ENCODE results near the gene DAAM2. TPM values are rescaled to one million over a fixed set of nuclear protein-coding genes. Genes with fewer than 3 reads are reported as not detected.

DAAM2 gene
- total and polyA plus RNA-seq, 9 donors = 25.8 to 39.9 (median 35.2) TPM

DNA sequence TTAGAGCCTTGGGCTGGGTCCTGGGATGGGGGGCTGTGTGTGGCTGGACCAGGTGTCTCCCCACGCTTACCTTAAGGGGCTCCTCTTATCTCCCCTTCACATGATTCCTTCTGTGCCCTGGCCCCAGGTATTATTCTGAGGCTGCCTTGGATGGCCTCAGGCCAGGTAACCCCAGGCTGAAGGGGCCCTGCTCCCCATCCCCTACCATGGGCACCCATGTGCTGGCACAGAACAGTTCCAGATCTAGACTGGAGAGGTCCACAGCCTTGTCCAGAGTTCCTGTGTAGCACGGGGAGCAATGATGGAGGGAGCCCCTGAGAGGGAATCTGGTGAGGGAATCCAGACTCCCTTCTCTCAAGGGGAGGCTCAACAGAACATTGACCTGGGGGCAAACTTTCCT is 110.0 kb downstream of the DAAM2 start:
- 86% methylated on average over 1 of the region's 2 CpGs for WGBS (ENCODE audit: insufficient coverage)
- Histone ChIP-seq H3K27ac (ENCODE audit: low read length) (no peak overlapping the region), H3K36me3 (ENCODE audit: control insufficient read depth, insufficient read depth, low read length) (peaks cover 79% of the 10 kb centered on the region), H3K4me1 (ENCODE audit: control insufficient read depth, insufficient read depth, low read length) (no peaks in the 10 kb centered on the region), H3K4me3 (ENCODE audit: low read length) (no peak overlapping the region), H3K27me3 (ENCODE audit: control insufficient read depth, insufficient read depth, low read length) (no peaks in the 10 kb centered on the region), H3K9me3 (replicated peaks; ENCODE audit: control insufficient read depth, low read depth, low read length) (no peaks in the 10 kb centered on the region)
- no peak for DNase-seq

DNA sequence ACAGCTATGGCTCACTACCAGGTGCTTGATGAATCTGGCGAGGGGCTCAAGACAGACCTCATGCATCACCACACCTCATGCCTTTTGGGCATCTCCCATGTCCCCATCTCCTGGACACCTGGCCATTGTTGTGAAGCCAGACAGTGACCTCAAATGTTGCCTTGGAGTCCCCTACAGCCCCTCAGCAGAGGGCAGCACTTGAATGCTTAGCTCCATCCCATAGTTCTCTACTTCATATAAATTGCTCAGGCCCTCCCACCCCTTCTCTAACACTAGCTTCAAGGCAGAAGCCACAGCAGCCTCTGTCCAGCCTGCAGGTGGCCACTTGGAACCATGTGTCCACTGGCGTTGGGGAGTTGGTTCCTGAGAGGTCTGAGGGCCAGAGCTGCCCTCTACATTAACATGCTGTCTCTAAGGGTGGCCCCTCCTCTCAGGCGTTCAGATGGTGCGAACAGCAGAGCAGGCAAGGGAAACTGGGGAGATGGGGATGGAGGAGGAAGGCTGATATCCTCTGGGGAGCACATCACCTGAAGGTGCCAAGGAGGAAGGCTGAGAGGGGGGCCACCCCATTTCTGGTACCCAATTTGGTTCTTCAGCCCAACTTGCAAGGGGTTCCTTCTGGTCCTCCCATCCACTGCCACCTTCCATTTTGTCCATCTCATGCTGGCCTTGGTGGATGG is 110.8 kb downstream of the DAAM2 start:
- H3K4me3 ChIP-seq (ENCODE audit: low read length) = no peak overlapping the region
- H3K36me3 ChIP-seq (ENCODE audit: control insufficient read depth, insufficient read depth, low read length) = peaks cover 71% of the 10 kb centered on the region
- no peak overlapping the region for H3K27ac ChIP-seq (ENCODE audit: low read length)
- no peaks in the 10 kb centered on the region for H3K27me3 ChIP-seq (ENCODE audit: control insufficient read depth, insufficient read depth, low read length)
- 100% methylated on average over 1 of the region's 4 CpGs for WGBS (ENCODE audit: insufficient coverage)
- H3K4me1 ChIP-seq (ENCODE audit: control insufficient read depth, insufficient read depth, low read length) = no peaks in the 10 kb centered on the region
- no peaks in the 10 kb centered on the region for H3K9me3 ChIP-seq (replicated peaks; ENCODE audit: control insufficient read depth, low read depth, low read length)
- DNase-seq = no peak

DNA sequence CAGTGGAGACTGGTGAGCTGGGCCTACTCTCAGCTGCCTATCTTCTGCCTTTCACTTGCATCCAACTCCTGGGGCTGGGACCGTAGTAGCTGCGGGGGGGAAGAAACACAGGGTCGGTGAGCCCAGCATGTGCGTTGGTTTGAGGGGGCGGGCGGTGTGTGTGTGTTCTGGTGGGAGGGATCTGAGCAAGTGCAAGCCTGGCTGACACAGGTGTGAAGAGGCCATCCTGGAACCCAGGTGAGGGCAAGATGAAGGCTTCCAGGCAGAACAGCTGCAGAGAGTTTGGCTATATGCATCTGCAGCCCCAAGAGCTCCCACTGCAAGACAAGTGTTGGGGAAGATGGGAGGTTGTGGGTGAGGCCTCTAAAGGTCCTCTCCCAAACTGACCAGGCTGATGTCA is 111.5 kb downstream of the DAAM2 start:
- H3K9me3 ChIP-seq (replicated peaks; ENCODE audit: control insufficient read depth, low read depth, low read length) = no peaks in the 10 kb centered on the region
- WGBS (ENCODE audit: insufficient coverage) = 94% methylated on average over 3 of the region's 6 CpGs
- no peak overlapping the region for H3K27ac ChIP-seq (ENCODE audit: low read length)
- no peak for DNase-seq
- H3K27me3 ChIP-seq (ENCODE audit: control insufficient read depth, insufficient read depth, low read length) = no peaks in the 10 kb centered on the region
- no peak overlapping the region for H3K4me3 ChIP-seq (ENCODE audit: low read length)
- H3K36me3 ChIP-seq (ENCODE audit: control insufficient read depth, insufficient read depth, low read length) = peaks cover 66% of the 10 kb centered on the region
- no peaks in the 10 kb centered on the region for H3K4me1 ChIP-seq (ENCODE audit: control insufficient read depth, insufficient read depth, low read length)

DNA sequence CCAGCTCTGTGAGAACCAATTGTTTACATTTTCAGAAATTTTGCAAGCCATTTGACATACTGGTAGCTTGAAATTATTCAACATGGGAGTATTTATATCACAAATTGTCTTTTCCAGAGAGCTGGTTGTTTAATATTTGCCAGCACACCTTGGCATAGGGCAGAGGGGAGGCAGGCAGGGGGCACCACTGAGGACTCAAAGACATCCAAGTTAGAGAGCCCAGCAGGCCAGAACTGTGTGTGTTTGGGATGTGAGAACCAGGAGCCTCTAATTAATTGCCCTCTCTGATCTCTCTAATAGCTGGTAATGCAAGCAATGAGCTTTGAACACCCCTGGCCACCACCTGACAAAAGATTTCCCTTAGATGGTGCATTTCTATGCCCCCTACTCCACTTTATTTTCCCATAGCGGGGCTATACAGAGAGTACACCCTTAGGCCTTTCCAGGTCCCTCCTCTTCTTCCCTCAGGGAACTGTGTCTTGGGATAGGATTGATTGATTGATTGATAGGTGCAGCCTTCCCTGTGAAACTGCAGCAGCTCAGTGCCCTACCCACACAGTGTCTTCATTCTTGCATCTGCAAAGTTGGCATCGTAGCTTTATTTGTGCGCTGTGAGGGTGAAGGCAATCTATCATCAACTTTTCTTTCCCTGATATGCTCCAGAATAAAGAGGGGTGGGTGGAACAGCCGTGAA is 112.9 kb downstream of the DAAM2 start:
- Histone ChIP-seq H3K9me3 (replicated peaks; ENCODE audit: control insufficient read depth, low read depth, low read length) (no peaks in the 10 kb centered on the region), H3K36me3 (ENCODE audit: control insufficient read depth, insufficient read depth, low read length) (peaks cover 52% of the 10 kb centered on the region), H3K27me3 (ENCODE audit: control insufficient read depth, insufficient read depth, low read length) (no peaks in the 10 kb centered on the region), H3K4me1 (ENCODE audit: control insufficient read depth, insufficient read depth, low read length) (no peaks in the 10 kb centered on the region), H3K4me3 (ENCODE audit: low read length) (no peak overlapping the region), H3K27ac (ENCODE audit: low read length) (no peak overlapping the region)
- 30% methylated on average over 1 of the region's 4 CpGs for WGBS (ENCODE audit: insufficient coverage)
- DNase-seq = no peak

DNA sequence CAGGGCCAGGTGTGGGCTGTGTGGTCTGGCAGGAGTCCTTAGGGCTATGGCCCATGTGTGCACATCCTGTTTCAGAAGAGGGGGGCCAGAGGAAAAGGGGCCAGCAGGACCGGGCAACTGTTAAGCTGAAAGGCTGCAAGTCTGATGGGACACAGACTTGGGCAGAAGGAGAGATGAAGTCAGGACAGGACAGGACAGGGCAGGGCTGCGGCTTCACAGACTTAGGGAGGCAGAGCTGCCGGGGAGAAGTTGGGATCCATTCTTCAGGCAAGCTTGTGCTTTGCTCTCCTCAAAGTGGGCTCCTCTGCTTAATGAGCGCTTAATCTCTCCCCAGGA is 113.4 kb downstream of the DAAM2 start:
- Histone ChIP-seq H3K4me1 (ENCODE audit: control insufficient read depth, insufficient read depth, low read length) (no peaks in the 10 kb centered on the region), H3K9me3 (replicated peaks; ENCODE audit: control insufficient read depth, low read depth, low read length) (no peaks in the 10 kb centered on the region), H3K36me3 (ENCODE audit: control insufficient read depth, insufficient read depth, low read length) (peaks cover 49% of the 10 kb centered on the region), H3K27ac (ENCODE audit: low read length) (no peak overlapping the region), H3K4me3 (ENCODE audit: low read length) (no peak overlapping the region), H3K27me3 (ENCODE audit: control insufficient read depth, insufficient read depth, low read length) (no peaks in the 10 kb centered on the region)
- 61% methylated on average over 4 of the region's 4 CpGs for WGBS (ENCODE audit: insufficient coverage)
- no peak for DNase-seq

DNA sequence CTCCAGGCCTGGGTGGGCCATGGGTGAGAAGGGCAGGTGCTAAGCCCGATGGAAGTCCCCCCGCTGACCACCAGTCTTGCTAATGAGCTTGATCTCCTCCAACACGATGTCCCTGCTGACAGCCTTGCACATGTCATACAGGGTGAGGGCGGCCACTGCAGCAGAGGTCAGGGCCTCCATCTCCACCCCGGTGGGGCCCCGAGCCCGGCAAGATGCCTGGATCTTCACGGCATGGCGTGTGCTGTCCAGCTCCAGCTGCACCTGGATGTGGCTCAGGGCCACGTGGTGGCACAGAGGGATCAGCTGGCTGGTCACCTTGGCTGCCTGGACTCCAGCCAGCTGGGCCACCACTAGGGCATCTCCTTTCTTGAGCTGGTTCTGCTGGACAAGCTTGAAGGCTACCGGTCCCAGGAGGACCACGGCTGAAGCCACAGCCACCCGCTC is 114.2 kb downstream of the DAAM2 start:
- Histone ChIP-seq H3K9me3 (replicated peaks; ENCODE audit: control insufficient read depth, low read depth, low read length) (no peaks in the 10 kb centered on the region), H3K36me3 (ENCODE audit: control insufficient read depth, insufficient read depth, low read length) (peaks cover 43% of the 10 kb centered on the region), H3K27me3 (ENCODE audit: control insufficient read depth, insufficient read depth, low read length) (no peaks in the 10 kb centered on the region), H3K27ac (ENCODE audit: low read length) (no peak overlapping the region), H3K4me1 (ENCODE audit: control insufficient read depth, insufficient read depth, low read length) (no peaks in the 10 kb centered on the region), H3K4me3 (ENCODE audit: low read length) (no peak overlapping the region)
- DNase-seq = no peak
- WGBS (ENCODE audit: insufficient coverage) = 60% methylated on average over 10 of the region's 13 CpGs

DNA sequence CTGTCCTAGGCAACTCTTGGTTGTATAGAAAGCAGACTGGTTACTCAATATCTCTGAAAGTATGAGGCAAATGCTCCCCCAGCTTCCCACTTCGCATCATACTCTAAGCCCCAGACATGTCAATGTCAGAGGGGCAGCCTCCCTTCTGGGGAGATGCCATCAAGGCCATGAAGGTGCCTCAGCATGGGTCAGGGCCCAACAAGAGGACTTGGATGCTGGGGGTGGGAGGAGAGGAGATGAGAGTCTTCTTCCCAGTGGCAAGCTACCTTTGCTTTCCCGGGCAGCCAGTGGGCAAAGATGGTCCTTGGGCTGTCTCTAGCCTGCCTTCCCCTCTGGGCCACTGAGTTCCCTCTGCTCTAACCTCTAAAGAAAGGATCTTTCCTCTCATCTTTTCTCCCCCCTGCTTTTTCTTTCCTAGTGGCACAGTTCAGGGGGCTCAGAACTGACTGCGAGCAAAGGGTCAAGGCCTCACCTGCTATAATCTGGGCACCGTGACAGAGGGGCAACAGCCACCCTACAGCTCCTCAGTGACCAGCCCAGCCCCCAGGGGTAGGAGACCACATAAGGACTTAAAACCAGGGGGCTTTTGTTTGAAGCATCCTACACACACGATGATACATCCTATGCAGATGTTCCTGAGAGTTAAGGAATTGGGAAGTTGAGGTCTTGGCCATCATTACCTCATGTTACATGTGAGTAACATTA is 115.8 kb downstream of the DAAM2 start:
- 78% methylated on average over 1 of the region's 5 CpGs for WGBS (ENCODE audit: insufficient coverage)

DNA sequence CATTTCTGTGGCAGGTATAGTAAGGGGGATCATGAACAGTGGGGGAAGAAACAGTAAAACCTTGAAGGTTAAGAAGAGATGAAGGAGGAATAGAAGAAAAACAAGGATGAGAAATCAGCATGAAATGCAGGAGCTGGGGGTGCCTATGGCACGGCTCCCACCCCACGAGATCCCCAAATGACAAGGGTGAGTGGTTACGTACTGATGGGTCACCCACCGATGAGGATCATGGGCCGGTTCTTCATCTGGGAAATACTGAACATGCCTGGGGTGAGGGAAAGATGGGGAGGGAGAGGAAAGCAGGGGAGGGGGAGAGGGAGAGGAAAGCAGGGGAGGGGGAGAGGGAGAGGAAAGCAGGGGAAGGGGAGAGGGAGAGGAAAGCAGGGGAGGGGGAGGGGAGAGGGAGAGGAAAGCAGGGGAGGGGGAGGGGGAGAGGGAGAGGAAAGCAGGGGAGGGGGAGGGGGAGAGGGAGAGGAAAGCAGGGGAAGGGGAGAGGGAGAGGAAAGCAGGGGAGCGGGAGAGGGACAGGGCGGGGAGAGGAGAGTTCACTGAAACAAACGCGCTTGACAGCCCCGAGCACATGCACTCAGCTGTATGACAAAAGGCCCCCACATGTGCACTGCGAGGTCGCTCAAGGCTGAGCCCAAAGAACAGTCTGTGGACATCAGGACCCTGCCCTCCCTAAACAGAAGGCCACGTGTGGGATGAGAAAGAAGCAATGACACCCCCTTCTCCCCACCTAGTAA is 116.8 kb downstream of the DAAM2 start:
- DNase-seq = no peak
- H3K36me3 ChIP-seq (ENCODE audit: control insufficient read depth, insufficient read depth, low read length) = peaks cover 30% of the 10 kb centered on the region
- no peaks in the 10 kb centered on the region for H3K4me1 ChIP-seq (ENCODE audit: control insufficient read depth, insufficient read depth, low read length)
- H3K4me3 ChIP-seq (ENCODE audit: low read length) = no peak overlapping the region
- no peak overlapping the region for H3K27ac ChIP-seq (ENCODE audit: low read length)
- H3K27me3 ChIP-seq (ENCODE audit: control insufficient read depth, insufficient read depth, low read length) = no peaks in the 10 kb centered on the region
- 83% methylated on average over 12 of the region's 13 CpGs for WGBS (ENCODE audit: insufficient coverage)
- H3K9me3 ChIP-seq (replicated peaks; ENCODE audit: control insufficient read depth, low read depth, low read length) = no peaks in the 10 kb centered on the region

More for the DNA sequence above, 115.8 kb downstream of the DAAM2 start:
- H3K4me3 ChIP-seq (ENCODE audit: low read length) = no peak overlapping the region
- H3K27me3 ChIP-seq (ENCODE audit: control insufficient read depth, insufficient read depth, low read length) = no peaks in the 10 kb centered on the region
- H3K4me1 ChIP-seq (ENCODE audit: control insufficient read depth, insufficient read depth, low read length) = no peaks in the 10 kb centered on the region
- peaks cover 34% of the 10 kb centered on the region for H3K36me3 ChIP-seq (ENCODE audit: control insufficient read depth, insufficient read depth, low read length)
- H3K27ac ChIP-seq (ENCODE audit: low read length) = no peak overlapping the region
- no peaks in the 10 kb centered on the region for H3K9me3 ChIP-seq (replicated peaks; ENCODE audit: control insufficient read depth, low read depth, low read length)
- no peak for DNase-seq

DNA sequence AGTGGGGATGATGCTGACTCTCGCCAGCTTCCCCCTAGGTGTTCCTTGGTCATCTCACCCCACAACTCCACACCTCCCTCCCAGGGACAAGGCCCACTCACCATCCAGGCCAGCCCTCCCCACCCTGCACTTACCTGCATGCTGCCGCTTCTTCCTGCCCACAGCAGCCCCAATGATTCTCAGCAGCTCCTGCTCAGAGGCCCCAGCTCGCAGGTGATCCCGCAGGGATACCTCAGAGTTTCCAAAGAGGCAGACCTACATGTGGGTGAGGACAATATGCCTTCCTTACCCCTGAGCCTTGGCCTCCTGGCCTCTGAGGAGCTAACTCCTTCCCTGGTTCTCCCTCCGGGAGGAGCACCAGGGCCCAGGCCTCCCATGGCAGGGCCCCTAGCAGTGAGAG is 117.5 kb downstream of the DAAM2 start:
- 100% methylated on average over 3 of the region's 5 CpGs for WGBS (ENCODE audit: insufficient coverage)
- H3K27me3 ChIP-seq (ENCODE audit: control insufficient read depth, insufficient read depth, low read length) = no peaks in the 10 kb centered on the region
- no peaks in the 10 kb centered on the region for H3K4me1 ChIP-seq (ENCODE audit: control insufficient read depth, insufficient read depth, low read length)
- no peak overlapping the region for H3K27ac ChIP-seq (ENCODE audit: low read length)
- H3K4me3 ChIP-seq (ENCODE audit: low read length) = no peak overlapping the region
- DNase-seq = no peak
- no peaks in the 10 kb centered on the region for H3K9me3 ChIP-seq (replicated peaks; ENCODE audit: control insufficient read depth, low read depth, low read length)
- H3K36me3 ChIP-seq (ENCODE audit: control insufficient read depth, insufficient read depth, low read length) = peaks cover 26% of the 10 kb centered on the region

DNA sequence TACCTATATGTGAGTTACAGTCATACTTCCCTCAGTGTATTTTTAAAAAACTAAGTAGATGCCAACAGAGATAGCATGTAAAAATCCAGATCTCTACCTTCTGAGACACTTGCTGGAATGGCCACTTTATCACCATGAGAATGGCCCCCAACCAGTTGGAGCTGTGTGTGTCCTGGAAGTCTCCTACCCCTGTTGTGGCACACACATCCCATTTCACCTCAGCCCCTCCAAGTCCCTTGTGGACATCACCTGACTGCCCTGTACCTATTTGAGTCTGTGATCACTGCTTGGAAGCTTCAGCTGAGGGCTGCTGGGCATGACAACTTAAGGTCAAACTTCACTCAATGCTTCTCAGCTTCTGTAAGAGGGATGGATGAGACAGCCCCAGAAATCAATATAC is 118.0 kb downstream of the DAAM2 start:
- no peaks in the 10 kb centered on the region for H3K4me1 ChIP-seq (ENCODE audit: control insufficient read depth, insufficient read depth, low read length)
- H3K36me3 ChIP-seq (ENCODE audit: control insufficient read depth, insufficient read depth, low read length) = peaks cover 26% of the 10 kb centered on the region
- H3K9me3 ChIP-seq (replicated peaks; ENCODE audit: control insufficient read depth, low read depth, low read length) = no peaks in the 10 kb centered on the region
- no peak overlapping the region for H3K27ac ChIP-seq (ENCODE audit: low read length)
- H3K4me3 ChIP-seq (ENCODE audit: low read length) = no peak overlapping the region
- no peaks in the 10 kb centered on the region for H3K27me3 ChIP-seq (ENCODE audit: control insufficient read depth, insufficient read depth, low read length)
- no peak for DNase-seq
